Hepatocyte (in vitro differentiated cells): ENCODE data around the gene NEDD4. TPM values are rescaled to one million over a fixed set of nuclear protein-coding genes. Genes with fewer than 3 reads are reported as not detected.

Experiments used
- DNase-seq: peaks from one replicate; pipeline ENCODE4 v3.0.0-alpha.2; 2016; ENCODE audit warnings: low spot score
- H2AFZ ChIP-seq: fragments of 200-600 bp; sonication (generic); 2 replicates; pipeline ENCODE4 v1.6.0; 2016; ENCODE audit warnings: antibody characterized with exemption, mild to moderate bottlenecking
- H3K27ac ChIP-seq: fragments of 200-600 bp; sonication (generic); 2 replicates; pipeline ENCODE4 v1.5.1; 2016; ENCODE audit warnings: mild to moderate bottlenecking
- H3K27me3 ChIP-seq: fragments of 200-600 bp; sonication (generic); 2 replicates; pipeline ENCODE4 v1.6.1; 2016
- H3K36me3 ChIP-seq: fragments of 200-600 bp; sonication (generic); replicated peaks from 2 replicates; pipeline ENCODE4 v1.5.1; 2016; ENCODE audit warnings: low read depth; ENCODE audit not compliant: insufficient read depth
- H3K4me1 ChIP-seq: fragments of 200-600 bp; sonication (generic); 2 replicates; pipeline ENCODE4 v1.5.1; 2016; ENCODE audit warnings: mild to moderate bottlenecking, moderate library complexity; ENCODE audit not compliant: insufficient read depth
- H3K4me2 ChIP-seq: fragments of 200-600 bp; sonication (generic); 2 replicates; pipeline ENCODE4 v1.6.0; 2016
- H3K4me3 ChIP-seq: fragments of 200-600 bp; sonication (generic); 2 replicates; pipeline ENCODE4 v1.5.1; 2016; ENCODE audit warnings: mild to moderate bottlenecking
- H3K79me2 ChIP-seq: fragments of 200-600 bp; sonication (generic); 2 replicates; pipeline ENCODE4 v1.6.0; 2017; ENCODE audit warnings: mild to moderate bottlenecking
- H3K9me2 ChIP-seq: fragments of 200-600 bp; sonication (generic); replicated peaks from 2 replicates; pipeline ENCODE4 v1.6.0; 2017; ENCODE audit warnings: mild to moderate bottlenecking; ENCODE audit not compliant: insufficient read depth
- H3K9me3 ChIP-seq: fragments of 200-600 bp; sonication (generic); 2 replicates; pipeline ENCODE4 v1.5.1; 2016; ENCODE audit warnings: low read depth, mild to moderate bottlenecking
- H4K20me1 ChIP-seq: fragments of 200-600 bp; sonication (generic); 2 replicates; pipeline ENCODE4 v1.6.0; 2016; ENCODE audit warnings: mild to moderate bottlenecking; ENCODE audit not compliant: insufficient read depth, poor library complexity, severe bottlenecking
- EZH2 ChIP-seq: fragments of 200-600 bp; sonication (generic); IDR thresholded peaks from 2 replicates; pipeline ENCODE4 v1.6.1; 2016; ENCODE audit warnings: antibody characterized with exemption, mild to moderate bottlenecking, borderline replicate concordance
- EZH2phosphoT487 ChIP-seq: fragments of 200-600 bp; sonication (generic); IDR thresholded peaks from one replicate; pipeline ENCODE4 v1.6.1; 2018; ENCODE audit warnings: antibody characterized with exemption, mild to moderate bottlenecking, low read depth, moderate library complexity; ENCODE audit not compliant: unreplicated experiment, severe bottlenecking
- WGBS: methylation state at CpG from one replicate; pipeline ENCODE4 v1.1.6; 2016; ENCODE audit warnings: low lambda C conversion rate; ENCODE audit errors: missing lambda C conversion rate; 5-methylcytosine and 5-hydroxymethylcytosine counted together
- polyA plus RNA-seq: library from polyadenylated mRNA; unstranded; fragments of >200 nt; fragmentation: Nextera tagmentation; extraction: Ambion mirVana; gene quantifications from 2 replicates; pipeline ENCODE4 v1.2.1, GENCODE V29; 2016
- small RNA-seq: library from RNA; depleted of rRNA; stranded (forward); fragments of <200 nt; gene quantifications from one replicate; pipeline ENCODE3, GENCODE V24; 2014
- total RNA-seq: library from RNA; depleted of rRNA; stranded (reverse); fragments of >200 nt; gene quantifications from 2 replicates; pipeline ENCODE4 v1.2.3, GENCODE V29; 2014
- TF ChIP-seq, protein P1 (sequence below): fragments of 200-600 bp; sonication (generic); IDR thresholded peaks from 2 replicates; pipeline ENCODE4 v1.5.1; 2016; ENCODE audit warnings: antibody characterized with exemption, mild to moderate bottlenecking; ENCODE audit not compliant: poor library complexity

NEDD4 gene
- total and polyA plus RNA-seq, 2 experiments from 2014 or later: 26.5 to 77.0 TPM

DNA sequence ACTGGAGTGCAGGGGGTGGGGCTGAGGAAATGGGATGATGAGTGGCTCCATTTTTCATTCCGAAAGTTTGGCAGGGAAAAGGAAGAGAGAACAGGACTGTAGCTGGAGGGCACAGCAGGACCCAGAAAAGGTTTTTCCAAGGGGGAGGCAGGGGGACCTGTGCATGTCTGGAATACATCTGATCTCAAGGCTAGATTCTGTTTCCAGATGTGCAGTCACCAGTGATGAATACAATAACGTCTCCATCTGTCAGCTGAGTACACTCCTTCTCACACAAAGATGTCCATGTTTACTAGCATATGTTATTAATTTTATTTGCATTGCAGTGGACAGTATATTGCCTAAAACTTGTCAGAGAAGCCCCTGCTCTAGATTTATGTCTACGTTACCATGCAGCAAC lies 210.5 kb downstream of the NEDD4 start:
- H3K9me3 ChIP-seq: no peaks in the 10 kb centered on the region
- H4K20me1 ChIP-seq: no peaks in the 10 kb centered on the region
- H3K79me2 ChIP-seq: no peaks in the 10 kb centered on the region
- no peak overlapping the region for H3K4me2 ChIP-seq
- H3K27me3 ChIP-seq: no peaks in the 10 kb centered on the region
- DNase-seq: no peak
- H3K27ac ChIP-seq: no peak overlapping the region
- peaks cover 15% of the 10 kb centered on the region for H3K4me1 ChIP-seq
- WGBS: 53% methylated on average over 3 of the region's 3 CpGs
- no peak overlapping the region for H2AFZ ChIP-seq
- TF ChIP-seq EZH2 (no peak), EZH2phosphoT487 (no peak)
- TF ChIP-seq, protein P1, sequence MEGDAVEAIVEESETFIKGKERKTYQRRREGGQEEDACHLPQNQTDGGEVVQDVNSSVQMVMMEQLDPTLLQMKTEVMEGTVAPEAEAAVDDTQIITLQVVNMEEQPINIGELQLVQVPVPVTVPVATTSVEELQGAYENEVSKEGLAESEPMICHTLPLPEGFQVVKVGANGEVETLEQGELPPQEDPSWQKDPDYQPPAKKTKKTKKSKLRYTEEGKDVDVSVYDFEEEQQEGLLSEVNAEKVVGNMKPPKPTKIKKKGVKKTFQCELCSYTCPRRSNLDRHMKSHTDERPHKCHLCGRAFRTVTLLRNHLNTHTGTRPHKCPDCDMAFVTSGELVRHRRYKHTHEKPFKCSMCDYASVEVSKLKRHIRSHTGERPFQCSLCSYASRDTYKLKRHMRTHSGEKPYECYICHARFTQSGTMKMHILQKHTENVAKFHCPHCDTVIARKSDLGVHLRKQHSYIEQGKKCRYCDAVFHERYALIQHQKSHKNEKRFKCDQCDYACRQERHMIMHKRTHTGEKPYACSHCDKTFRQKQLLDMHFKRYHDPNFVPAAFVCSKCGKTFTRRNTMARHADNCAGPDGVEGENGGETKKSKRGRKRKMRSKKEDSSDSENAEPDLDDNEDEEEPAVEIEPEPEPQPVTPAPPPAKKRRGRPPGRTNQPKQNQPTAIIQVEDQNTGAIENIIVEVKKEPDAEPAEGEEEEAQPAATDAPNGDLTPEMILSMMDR: no peak
- no peak overlapping the region for H3K4me3 ChIP-seq
- no peaks in the 10 kb centered on the region for H3K36me3 ChIP-seq
- H3K9me2 ChIP-seq: no peaks in the 10 kb centered on the region

DNA sequence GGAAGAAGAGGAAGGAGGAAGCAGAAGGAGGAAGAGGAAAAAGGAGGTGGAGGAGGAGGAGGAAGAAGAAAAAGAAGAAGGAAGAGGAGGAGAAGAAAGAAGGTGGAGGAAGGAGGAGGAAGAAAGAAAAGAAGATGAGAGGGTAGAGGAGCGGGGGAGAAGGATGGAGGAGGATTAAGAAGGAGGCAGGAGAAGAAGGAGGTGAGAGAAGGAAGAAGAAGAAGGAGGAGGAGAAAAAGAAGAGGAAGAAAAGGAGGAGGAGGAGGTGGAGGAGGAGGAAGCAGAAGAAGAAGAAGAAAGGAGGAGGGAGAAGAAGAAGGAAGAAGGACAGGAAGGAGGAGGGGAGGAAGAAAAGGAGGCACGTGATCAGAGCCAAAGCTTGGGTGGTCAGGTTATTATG lies 213.1 kb downstream of the NEDD4 start:
- Histone ChIP-seq H3K79me2 (no peaks in the 10 kb centered on the region), H2AFZ (no peak overlapping the region), H3K9me3 (no peaks in the 10 kb centered on the region), H3K9me2 (no peaks in the 10 kb centered on the region), H3K27ac (no peak overlapping the region), H3K4me2 (no peak overlapping the region), H3K4me1 (peaks cover 15% of the 10 kb centered on the region), H3K27me3 (no peaks in the 10 kb centered on the region), H3K4me3 (no peak overlapping the region), H4K20me1 (no peaks in the 10 kb centered on the region), H3K36me3 (no peaks in the 10 kb centered on the region)
- TF ChIP-seq EZH2: no peak
- no peak for TF ChIP-seq EZH2phosphoT487
- TF ChIP-seq, protein P1: no peak
- no peak for DNase-seq
- WGBS: 75% methylated on average over 2 of the region's 2 CpGs

DNA sequence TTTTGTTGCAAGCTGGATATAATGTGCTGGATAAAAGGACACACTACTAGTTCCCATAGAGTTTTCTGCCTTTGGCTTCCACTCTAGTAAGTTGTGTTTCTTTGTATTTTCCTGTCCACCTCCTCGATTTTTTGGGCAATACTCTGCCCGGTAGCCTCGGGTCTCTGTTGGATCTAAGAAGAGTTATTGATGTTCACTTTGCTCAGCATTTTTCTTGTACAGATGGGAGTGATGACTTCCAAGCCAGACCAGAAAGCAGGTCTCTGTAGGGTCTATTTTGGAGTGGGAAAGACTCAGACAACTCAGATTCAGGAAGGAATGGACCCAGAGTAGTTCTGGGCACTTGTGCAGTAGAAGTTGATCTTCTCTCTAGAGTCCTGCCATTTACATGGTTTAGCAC lies 214.5 kb downstream of the NEDD4 start:
- Histone ChIP-seq H3K79me2 (no peaks in the 10 kb centered on the region), H3K27ac (no peak overlapping the region), H4K20me1 (no peaks in the 10 kb centered on the region), H3K4me3 (no peak overlapping the region), H3K36me3 (no peaks in the 10 kb centered on the region), H3K4me2 (no peak overlapping the region), H3K27me3 (no peaks in the 10 kb centered on the region), H2AFZ (no peak overlapping the region), H3K9me2 (no peaks in the 10 kb centered on the region), H3K4me1 (peaks cover 11% of the 10 kb centered on the region), H3K9me3 (no peaks in the 10 kb centered on the region)
- WGBS: 79% methylated on average over 3 of the region's 3 CpGs
- no peak for DNase-seq
- TF ChIP-seq EZH2phosphoT487 (no peak), EZH2 (no peak)
- TF ChIP-seq, protein P1: no peak

Small RNAs within 50 kb of the gene (small RNA-seq; reads per million reads assigned to genes)
- gene RN7SL568P: not detected
